SKM-1 (cell line): ENCODE data around the gene PCBP4.
A peak's percentile ranks its signal among the peaks of the same experiment; 100 is the strongest.

Experiments
- DNase-seq: peaks from one replicate; lab custom pipeline; 2025; ENCODE audit not compliant: unreplicated experiment; lab: John Stamatoyannopoulos, UW

The PCBP4 gene

GRCh38 chr3:51958603-51959521 is 8.4 kb downstream of the PCBP4 start:
- no peak for DNase-seq

GRCh38 chr3:51957520-51958205 is 9.6 kb downstream of the PCBP4 start:
- DNase-seq: no peak

GRCh38 chr3:51955893-51956770 is 11.1 kb downstream of the PCBP4 start:
- no peak for DNase-seq

GRCh38 chr3:51955175-51955892 is 11.9 kb downstream of the PCBP4 start, which contains the start of gene GPR62:
GPR62 (plus strand) TSS chr3:51955381; CDS start chr3:51955653, 272 bp downstream.
- no peak for DNase-seq

- DNase-seq: no peak
These were observed 12.5 kb downstream of the PCBP4 start for GRCh38 chr3:51954713-51955112.

GRCh38 chr3:51954105-51954504 is 13.1 kb downstream of the PCBP4 start:
- DNase-seq: peak; percentile 54

- DNase-seq: peak; percentile 77
These were observed 13.8 kb downstream of the PCBP4 start for GRCh38 chr3:51953445-51953844.

- no peak for DNase-seq
These were observed 16.4 kb downstream of the PCBP4 start for GRCh38 chr3:51950899-51951298.

GRCh38 chr3:51949121-51949520 is 18.1 kb downstream of the PCBP4 start:
- no peak for DNase-seq

GRCh38 chr3:51948016-51948580 is 19.2 kb downstream of the PCBP4 start:
- DNase-seq: no peak

GRCh38 chr3:51947215-51947900 is 19.9 kb downstream of the PCBP4 start:
- no peak for DNase-seq

GRCh38 chr3:51946796-51947195 is 20.5 kb downstream of the PCBP4 start:
- no peak for DNase-seq

- no peak for DNase-seq
These were observed 21.1 kb downstream of the PCBP4 start for GRCh38 chr3:51945926-51946705.

- DNase-seq: no peak
These were observed 22.0 kb downstream of the PCBP4 start for GRCh38 chr3:51945031-51945840.

GRCh38 chr3:51944451-51945021 is 22.7 kb downstream of the PCBP4 start:
- DNase-seq: no peak

GRCh38 chr3:51943451-51944391 is 23.5 kb downstream of the PCBP4 start:
- DNase-seq: no peak
